GM21576 (cell line): ENCODE data around the gene PFN2.
"Not testable (repeated sequence)": the region's sequence is repeated elsewhere in the genome, so short reads cannot be mapped to it uniquely, and the experiment has no call there.

Experiments used
- ATAC-seq: cut with Tn5 transposase; IDR thresholded peaks from one replicate; pipeline ENCODE4 v1.9.1; 2021; ENCODE audit warnings: mild to moderate bottlenecking, moderate library complexity; ENCODE audit not compliant: unreplicated experiment

Gene PFN2, protein sequence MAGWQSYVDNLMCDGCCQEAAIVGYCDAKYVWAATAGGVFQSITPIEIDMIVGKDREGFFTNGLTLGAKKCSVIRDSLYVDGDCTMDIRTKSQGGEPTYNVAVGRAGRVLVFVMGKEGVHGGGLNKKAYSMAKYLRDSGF

DNA sequence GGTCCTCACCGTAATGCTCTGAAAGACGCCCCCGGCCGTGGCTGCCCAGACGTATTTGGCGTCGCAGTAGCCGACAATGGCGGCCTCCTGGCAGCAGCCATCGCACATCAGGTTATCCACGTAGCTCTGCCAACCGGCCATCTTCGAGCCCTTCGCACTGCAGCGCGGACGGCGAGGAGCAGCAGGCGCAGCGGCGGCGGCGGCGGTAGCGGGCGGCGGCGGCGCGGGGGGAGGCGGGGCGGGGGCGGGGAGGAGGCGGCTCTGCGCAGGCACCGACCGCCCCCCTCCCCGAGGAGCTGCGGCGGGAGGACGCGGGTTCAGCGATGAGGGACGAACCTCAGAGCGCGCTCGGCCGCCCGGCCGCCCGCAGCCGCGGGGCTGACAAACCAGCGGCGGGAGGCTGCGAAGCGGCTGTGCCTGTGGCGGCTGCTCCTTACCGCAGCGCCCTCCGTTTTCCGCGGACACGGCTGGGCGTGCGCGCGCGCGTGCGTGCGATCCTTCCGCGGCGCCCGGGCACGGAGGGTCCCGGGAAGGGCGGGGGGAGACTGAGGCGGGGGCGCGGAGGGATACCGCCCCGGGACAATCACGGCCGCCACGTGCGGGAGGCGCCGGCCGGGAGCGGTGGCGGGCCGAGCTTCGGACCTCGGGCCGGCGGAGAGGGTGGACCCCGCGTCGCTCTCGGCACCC, at the start of gene PFN2:
PFN2 (minus strand) TSS at position 180 of the 687 bp plus-strand sequence; CDS start at position 141, 39 bp downstream.
- ATAC-seq = peak; percentile 43

DNA sequence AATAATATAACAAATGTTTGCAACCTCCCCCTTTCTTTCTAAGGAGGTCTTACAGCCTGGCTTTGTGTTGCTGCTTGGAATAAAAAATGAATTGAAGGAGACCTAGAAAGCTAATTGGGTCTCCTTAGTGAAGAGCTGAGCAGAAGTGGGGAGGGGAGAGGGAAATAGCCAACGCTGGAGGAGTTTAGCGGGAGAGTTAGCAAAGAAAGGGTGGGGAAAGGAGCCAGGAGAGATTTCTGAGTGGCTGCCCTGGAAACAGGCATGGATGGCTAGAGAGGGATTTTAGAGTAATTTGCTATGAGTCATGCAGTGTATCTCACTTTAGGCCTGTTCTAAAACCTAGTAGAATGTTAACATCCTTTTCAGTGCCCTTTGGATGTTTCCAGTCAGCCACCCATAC, 45.2 kb upstream of the PFN2 start:
- ATAC-seq = no peak

DNA sequence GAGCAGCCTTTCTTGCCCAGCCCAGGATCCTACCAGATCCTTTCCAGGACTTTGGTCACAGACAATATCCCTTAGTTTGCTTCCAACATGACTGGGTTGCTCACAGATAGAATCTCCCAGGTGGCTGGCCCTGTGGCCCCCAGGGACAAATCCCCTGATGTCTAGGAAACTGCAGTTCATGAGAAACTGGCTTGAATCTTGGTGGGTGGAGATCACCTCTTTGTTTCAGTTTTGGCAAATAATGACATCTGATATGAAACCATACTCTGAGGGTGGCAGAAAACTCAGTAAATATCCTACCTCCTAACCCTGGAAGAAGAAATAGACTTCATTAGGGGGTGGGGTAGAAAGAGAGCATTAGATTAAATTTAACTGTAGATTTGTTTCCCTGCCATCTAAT, 44.1 kb upstream of the PFN2 start:
- no peak for ATAC-seq

DNA sequence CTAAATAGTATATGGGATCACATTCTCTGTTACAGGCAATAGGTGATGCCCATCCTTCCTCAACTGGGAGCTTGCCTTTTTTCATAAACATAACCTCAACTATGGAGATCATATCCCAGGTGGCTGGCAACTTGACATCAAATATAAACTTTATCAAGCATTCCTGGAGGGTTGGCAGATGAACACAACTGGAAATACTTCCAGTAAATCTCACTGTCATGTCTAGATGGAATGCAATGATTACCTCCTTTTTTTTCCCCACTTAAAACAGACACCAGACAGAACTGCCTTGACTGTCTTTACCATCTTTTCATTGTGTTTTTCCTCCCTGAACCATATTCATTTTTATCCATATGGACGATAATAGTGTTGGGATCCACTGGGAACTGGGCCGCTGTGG, 43.1 kb upstream of the PFN2 start:
- no peak for ATAC-seq

DNA sequence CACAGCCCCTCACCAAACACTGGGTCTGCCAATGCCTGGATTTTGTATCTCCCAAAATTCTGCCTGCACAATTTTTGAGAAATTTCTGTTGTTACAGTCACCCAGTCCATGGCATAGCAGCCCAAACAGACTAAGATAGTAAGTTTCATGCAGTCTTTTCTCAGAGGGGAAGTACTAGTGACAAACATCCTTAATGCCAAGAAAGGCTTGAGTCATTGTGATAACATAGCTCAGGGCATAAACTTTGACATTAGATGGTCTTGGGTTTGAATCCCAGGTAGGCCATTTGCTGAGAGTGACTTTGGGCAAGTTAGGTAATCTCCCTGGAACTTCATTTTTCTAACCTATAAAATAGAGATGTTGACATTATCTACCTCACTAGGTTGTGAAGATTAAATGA, 36.1 kb upstream of the PFN2 start:
- no peak for ATAC-seq

DNA sequence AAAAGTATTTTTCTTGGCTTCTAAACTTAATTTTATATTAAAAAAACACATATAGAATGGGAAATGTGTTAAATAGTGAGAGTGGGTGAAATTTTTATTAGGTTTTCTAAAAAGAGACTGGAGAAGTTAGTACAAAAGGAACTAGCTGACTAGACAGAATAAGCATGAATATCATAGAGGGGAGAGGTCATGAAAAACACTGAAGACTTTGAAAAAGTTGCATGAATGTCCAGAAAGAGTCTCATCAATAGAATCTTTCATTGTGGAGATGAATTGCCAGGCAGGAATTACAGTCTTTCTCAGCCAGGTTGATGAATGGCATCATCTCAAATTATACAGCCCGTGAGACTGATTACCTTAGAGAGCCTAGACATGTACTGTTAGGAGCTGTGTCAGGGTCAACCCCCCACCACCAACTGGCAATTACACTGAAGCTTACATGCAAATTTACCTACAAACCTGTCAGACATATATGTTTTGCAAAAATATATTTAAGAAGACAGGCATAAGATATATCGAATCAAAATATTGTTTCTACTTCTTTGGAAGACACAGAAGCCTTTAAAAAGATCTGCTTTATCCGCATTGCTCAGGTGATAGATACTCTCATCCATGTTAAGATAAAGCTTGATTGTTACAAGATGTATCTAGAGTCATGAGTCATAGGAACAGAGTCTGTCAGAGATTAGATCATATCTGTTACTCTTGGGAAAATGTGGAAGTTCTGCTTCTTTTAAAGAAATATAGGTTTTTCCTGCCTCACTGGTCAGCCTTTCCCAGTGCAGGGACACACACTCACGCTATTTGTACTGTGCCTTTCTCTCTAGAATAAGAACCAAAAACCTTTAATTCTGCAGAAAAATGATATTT, 34.8 kb upstream of the PFN2 start:
- no peak for ATAC-seq

DNA sequence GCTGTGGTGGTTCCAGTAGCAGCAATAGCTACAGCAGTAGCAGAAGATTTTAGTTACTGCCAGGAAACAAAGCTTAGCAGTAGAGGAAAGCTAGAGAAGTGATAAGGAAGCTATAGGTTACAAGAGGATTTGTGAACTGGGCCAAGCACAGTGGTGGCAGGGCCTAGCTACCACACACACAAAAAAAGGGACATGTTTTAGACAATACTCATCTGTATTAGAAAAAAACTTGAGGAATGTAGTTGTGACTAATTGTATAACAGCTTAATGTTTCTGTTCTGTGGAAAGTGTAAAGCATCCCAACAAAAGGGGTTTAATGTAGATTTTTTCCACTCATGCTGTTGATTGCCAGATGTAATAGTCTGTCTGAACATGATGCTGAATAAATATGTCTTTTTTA, 29.9 kb upstream of the PFN2 start:
- ATAC-seq = no peak

DNA sequence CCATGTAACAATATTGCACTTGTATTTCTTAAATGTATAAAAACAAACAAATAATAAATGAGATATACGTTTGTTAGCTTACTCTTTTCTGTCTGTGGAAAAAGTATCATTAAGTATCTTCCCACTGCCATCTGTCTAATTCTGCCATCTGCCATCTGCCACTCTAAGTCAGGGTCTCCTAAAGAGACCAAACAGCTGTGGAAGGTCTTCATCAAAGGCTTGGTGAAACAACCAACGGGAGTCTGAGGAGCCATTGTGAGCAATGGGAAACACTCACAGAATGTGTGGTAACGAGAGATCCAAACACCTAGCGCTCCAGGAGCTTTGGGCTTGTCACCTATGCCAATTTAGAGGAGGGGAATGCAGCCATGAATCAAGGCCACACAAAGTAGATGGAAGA, 28.7 kb upstream of the PFN2 start:
- ATAC-seq = no peak

DNA sequence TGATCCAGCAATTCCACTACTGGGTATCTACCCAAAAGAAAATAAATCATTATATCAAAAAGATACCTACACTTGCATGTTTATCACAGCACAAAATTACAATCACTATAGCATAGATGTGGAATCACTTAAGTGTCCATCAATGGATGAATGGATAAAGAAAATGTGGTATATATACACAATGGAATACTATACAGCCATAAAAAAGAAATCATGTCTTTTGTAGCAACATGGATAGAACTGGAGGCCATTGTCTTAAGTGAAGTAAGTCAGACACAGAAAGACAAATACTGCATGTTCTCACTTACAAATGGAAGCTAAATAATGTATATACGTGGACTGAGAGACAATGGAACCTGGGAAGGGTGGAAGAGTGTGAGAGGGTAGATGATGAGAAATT, 28.3 kb upstream of the PFN2 start:
- ATAC-seq = no peak

DNA sequence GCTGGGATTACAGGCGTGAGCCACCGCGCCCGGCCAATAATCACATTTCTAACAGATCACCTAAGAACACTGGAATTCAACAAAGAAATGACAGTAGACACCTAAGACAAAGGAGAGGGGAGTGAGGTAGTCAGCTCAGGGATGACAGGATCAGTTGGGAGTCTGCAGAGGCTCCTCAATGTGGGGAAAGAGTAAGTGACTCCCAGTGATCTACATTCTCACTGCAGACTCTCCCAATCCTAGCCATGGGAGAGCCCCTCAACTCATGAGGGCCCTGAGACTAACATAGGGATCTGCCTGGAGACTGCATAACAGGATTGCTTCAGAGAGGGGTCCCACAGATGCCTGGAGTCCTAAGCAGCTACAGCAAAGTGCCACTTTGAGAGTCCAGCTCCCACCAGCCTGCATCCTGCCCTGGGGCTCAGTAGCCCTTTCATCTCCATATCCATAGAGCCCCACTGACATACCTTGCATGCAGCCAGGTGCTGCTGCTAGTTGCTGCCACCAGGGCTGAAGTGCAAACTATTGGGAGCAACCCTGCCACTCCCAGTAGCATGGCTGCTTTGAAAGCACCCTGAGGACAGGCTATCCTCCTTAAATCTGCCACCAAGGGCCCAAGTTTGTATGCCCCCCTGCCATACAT, 21.8 kb upstream of the PFN2 start:
- no peak for ATAC-seq

DNA sequence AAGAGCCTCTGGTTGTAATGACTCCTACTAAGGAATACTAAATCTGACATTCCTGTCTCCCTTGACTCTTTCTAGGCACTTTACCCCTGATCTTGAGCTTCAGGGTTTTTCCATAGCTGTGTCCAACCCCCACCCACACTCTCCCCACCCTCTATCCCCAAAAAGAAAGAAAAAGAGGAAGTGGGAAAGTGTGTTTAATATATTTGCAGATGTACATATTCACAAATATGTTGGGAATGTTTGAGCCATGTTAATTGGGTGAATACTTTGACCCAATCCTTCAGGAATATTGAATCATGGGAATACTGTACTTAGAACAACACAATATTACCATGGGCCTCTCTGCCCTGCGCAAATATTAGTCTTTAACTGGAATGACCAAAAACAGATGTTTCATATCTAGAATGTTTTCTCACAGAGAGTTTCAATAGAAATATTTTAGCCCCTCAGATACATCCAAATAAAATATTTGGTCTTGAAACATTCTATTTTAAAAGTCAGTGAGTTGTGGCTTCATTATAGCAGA, 19.8 kb upstream of the PFN2 start:
- ATAC-seq = no peak

DNA sequence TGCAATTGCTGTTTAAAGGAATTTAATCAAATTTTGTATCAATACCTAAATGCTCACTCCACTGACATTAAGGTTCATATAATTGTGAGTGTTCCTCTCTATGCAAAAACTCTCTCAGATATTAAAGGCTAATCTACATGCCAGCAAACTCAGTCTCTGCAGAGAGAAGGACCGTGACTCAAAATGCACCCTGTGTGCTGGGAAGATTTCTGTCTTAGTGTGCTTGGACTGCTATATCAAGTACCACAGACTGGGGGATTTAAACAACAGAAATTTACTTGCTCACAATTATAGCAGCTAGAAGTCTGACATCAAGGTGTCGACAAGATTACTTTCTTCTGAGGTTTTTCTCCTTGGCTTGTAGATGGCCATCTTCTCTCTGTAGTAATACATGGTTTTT, 18.6 kb upstream of the PFN2 start:
- no peak for ATAC-seq

DNA sequence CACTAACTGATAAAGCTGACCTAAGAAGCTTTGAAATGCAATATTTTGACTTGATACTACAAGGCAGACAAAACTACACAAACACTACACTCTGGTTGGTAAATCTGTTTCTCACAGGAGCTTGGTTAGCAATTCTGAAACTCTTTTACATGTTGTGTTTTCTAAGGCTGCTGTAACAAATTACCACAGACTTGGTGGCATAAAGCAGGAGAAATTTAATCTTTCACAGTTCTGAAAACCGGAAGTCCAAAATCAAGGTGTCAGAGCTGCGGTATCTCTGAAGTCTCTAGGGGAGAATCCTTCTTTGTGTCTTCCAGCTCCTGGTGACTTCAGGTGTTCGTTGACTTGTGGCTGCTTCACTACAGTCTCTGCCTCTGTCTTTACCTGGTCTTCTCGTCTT, 12.9 kb upstream of the PFN2 start:
- ATAC-seq = no peak

DNA sequence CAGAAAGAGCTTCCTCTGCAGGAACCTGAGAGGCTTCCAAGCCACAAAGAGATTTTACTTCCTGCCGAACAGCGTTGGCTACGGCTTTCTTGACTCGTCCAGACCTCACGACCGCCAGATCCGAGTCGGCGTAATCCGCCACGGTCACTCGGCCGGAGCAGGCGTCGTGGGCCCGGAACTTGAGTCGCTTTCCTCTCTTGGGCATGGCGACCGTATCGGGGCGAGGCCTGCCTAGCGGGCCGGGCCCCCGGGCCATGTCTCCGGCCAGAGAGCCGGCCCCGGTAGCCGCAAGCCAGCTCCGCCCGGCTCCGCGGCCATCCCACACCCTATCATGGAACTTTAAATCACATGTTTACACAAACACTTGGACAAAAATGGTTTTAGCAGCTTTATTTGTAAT, 12.4 kb upstream of the PFN2 start:
- not testable (repeated sequence) for ATAC-seq

DNA sequence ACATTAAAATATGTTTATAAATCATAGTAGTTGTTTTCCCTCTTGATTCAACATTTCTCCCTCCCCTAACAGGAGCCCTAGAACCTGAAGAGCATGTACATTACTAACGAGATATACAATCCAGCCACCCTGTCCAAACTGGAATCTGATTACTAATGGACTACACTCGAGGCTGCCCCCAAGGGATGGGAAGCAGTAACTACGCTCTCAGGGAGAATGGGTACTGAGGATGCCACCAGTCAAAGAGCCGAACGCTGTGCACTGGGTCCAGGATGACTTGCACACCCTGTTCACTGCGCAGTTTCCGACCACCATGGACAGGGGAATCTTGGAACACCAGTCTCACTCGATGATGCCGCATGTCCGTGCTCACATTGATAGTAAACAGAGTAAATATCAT, 11.3 kb upstream of the PFN2 start:
- ATAC-seq = not testable (repeated sequence)

DNA sequence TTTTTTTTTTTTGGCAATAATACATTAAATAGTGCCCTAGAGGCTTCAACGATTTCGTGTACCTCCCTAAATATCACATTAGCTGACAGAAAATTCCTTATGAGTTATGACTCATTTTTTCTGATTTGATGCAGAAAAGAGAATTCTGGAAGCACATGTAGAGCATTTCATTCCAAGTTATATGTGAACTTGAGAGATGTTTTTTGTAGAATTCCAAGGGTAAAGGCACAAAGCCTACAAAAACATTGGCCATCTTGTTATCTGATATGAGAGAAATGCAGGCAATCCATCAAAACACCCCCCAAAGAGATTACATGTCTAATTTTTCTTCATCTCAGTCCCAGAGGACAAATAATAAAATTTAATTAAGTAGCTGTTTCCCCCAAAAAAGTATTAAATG, 6.7 kb upstream of the PFN2 start:
- ATAC-seq = no peak

DNA sequence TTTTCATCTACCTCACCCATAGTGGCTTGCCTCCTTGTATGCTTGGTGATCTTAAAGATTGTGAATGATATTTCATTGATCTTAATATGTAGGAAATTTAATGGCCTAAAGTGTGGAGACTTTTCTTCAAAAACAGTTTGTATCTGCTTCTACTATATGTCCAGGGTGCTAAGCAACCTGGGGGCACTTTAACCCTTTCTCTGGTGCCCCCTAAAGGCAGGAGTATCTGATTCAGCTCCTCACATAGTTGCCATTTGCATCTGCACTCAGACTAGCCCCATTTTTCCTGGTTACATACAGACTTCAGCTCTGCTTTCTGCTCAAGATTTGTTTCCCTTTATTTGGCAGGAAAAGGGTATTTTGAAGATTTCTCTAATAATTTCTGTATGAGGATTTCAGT, 5.2 kb upstream of the PFN2 start:
- no peak for ATAC-seq

DNA sequence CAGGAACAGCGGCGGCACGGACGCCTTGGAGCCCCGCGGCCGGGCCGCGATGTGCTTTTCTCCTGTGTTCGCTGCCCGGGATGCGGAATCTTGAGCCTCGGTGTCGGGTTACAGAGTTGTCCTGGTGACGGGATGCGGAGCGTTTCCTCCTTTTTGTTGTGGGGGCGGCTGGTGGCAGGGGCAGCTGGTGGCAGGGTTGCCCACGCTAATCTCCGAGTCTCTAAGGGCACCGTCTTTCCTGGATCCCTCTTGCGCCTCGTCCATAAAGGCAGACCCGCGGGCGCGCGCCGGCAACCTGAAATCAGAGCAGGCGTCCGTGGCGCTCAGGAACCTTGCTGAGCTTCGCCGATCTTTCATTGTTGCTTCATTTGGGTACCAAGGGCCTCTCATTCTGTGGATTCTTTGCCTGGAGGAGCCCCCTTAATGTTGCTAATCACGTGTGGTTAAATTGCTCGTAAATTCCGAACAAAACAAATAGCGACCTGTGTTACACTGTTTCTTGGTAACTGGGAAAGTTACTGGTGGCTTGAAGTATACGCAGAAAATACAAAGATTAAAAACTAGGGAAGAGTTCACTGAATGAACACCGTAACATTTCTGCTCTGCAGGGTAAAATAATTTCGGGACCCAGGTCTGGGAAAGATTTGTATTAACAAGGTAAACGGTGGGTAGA, 844 bp upstream of the PFN2 start:
- ATAC-seq = peak; percentile 13

DNA sequence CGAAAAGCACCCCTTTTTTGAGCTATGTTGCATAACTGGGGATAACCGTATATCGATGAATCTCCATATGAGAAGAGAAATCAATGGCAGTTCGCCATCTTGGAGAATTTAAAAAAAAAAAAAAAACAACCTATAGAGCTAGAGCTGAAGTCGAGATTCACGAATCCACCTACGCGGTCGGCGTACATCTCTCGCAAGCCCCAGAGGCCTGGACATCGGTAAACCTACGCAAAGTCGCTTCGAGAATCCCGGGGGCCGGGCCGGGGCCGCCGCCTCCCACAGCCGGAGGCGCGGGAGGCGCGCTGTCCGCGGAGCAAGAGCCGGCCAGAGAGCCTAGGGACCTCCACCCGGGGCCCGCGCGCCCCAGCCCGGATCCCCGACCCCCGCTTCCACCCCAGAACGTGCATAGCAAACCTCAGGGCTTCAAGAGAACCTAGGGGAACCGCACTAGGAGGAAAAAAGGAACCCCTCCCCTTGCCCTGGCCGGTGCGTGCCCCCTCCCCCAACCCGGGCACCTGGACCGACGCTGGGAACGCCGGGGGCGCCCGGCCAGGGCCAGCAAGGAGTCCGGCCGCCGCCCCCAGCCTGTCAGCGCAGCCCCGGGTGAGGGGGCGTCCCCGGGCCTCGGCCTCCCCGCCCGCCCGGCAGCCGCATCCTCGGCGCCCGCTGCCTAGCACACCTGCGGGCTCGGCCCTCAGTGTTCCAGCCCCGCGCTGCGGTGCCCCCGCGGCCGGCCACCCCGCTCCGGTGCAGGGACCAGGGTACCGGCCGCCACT, 567 bp downstream of the PFN2 start:
- ATAC-seq = peak; percentile 51
